PC-3 (cell line): Measurements from ENCODE around the gene SHROOM4. TPM values are rescaled to one million over a fixed set of nuclear protein-coding genes. Genes with fewer than 3 reads are reported as not detected.

Source experiments
- ATAC-seq: fragments of 200-7000 bp; cut with Tn5 transposase; 2 replicates; pipeline ENCODE4 v1.9.1; 2020; ENCODE audit warnings: mild to moderate bottlenecking, moderate library complexity
- BruUV-seq: library from RNA; stranded (reverse); fragments of 400-500 nt; replicated peaks from 2 replicates; lab custom pipeline; 2021; lab: Mats Ljungman, UMichigan
- CTCF ChIA-PET: fragments of 300-600 bp; sonication (Branson Sonifier 250); formaldehyde crosslinking; loops from one replicate; lab custom pipeline; 2022; ENCODE audit warnings: antibody characterized with exemption; lab: Charles Lee
- POLR2A ChIA-PET: fragments of 300-600 bp; sonication (Branson Sonifier 250); formaldehyde crosslinking; loops from one replicate; lab custom pipeline; 2022; ENCODE audit warnings: antibody characterized with exemption; ENCODE audit not compliant: unreplicated experiment; lab: Charles Lee
- DNase-seq: peaks from one replicate; pipeline ENCODE4 v3.0.0-alpha.2; 2015
- H2AFZ ChIP-seq: fragments of 300-600 bp; sonication (generic); 2 replicates; pipeline ENCODE4 v1.6.0; 2016; ENCODE audit warnings: antibody characterized with exemption, low read length
- H3F3A ChIP-seq: fragments of 300-600 bp; sonication (generic); one replicate; pipeline ENCODE4 v1.6.0; 2017; ENCODE audit warnings: antibody characterized with exemption, low read length, control low read depth, mild to moderate bottlenecking; ENCODE audit not compliant: unreplicated experiment
- H3K27ac ChIP-seq: fragments of 300-600 bp; sonication (generic); 2 replicates; pipeline ENCODE4 v1.5.1; 2016; ENCODE audit warnings: mild to moderate bottlenecking, low read length
- H3K27me3 ChIP-seq: fragments of 300-600 bp; sonication (generic); 2 replicates; pipeline ENCODE4 v1.6.1; 2016; ENCODE audit warnings: low read length, mixed read lengths
- H3K36me3 ChIP-seq: fragments of 300-600 bp; sonication (generic); 2 replicates; pipeline ENCODE4 v1.6.1; 2016; ENCODE audit warnings: low read depth, mixed run types, low read length, mixed read lengths
- H3K4me1 ChIP-seq: fragments of 300-600 bp; sonication (generic); 2 replicates; pipeline ENCODE4 v1.5.1; 2016; ENCODE audit warnings: low read length; ENCODE audit not compliant: insufficient read depth
- H3K4me2 ChIP-seq: fragments of 300-600 bp; sonication (generic); 2 replicates; pipeline ENCODE4 v1.6.0; 2016; ENCODE audit warnings: low read length
- H3K4me3 ChIP-seq: fragments of 300-600 bp; sonication (generic); 2 replicates; pipeline ENCODE4 v1.5.1; 2016; ENCODE audit warnings: mild to moderate bottlenecking, low read length, mixed read lengths
- H3K79me2 ChIP-seq: fragments of 300-600 bp; sonication (generic); 2 replicates; pipeline ENCODE4 v1.6.1; 2017; ENCODE audit warnings: low read length, mixed read lengths
- H3K9ac ChIP-seq: fragments of 300-600 bp; sonication (generic); 2 replicates; pipeline ENCODE4 v1.6.0; 2016; ENCODE audit warnings: mild to moderate bottlenecking, low read length
- H3K9me2 ChIP-seq: fragments of 300-600 bp; sonication (generic); replicated peaks from 2 replicates; pipeline ENCODE4 v1.6.1; 2016; ENCODE audit warnings: mixed run types, low read length, mixed read lengths
- H3K9me3 ChIP-seq: fragments of 300-600 bp; sonication (generic); 2 replicates; pipeline ENCODE4 v1.6.1; 2016; ENCODE audit warnings: low read length, mixed read lengths
- H4K20me1 ChIP-seq: fragments of 300-600 bp; sonication (generic); 2 replicates; pipeline ENCODE4 v1.6.1; 2016; ENCODE audit warnings: low read length, mixed read lengths
- CTCF ChIP-seq: fragments of 300-600 bp; sonication (generic); conservative IDR thresholded peaks from 2 replicates; pipeline ENCODE4 v1.5.1; 2017; ENCODE audit warnings: antibody characterized with exemption, low read depth, mild to moderate bottlenecking, low read length
- EZH2 ChIP-seq: fragments of 300-600 bp; sonication (generic); IDR thresholded peaks from one replicate; pipeline ENCODE4 v1.6.1; 2017; ENCODE audit warnings: antibody characterized with exemption, mild to moderate bottlenecking, low read length; ENCODE audit not compliant: unreplicated experiment
- EZH2phosphoT487 ChIP-seq: fragments of 300-600 bp; sonication (generic); IDR thresholded peaks from 2 replicates; pipeline ENCODE4 v1.6.1; 2018; ENCODE audit warnings: mild to moderate bottlenecking, antibody characterized with exemption, low read length, borderline replicate concordance
- intact Hi-C: fragments of 100-400 bp; cut with micrococcal nuclease; formaldehyde crosslinking; loops from 2 replicates; pipeline ENCODE4 v1.9.0; 2023
- total RNA-seq: library from RNA; depleted of rRNA; stranded (reverse); fragments of >200 nt; gene quantifications from 2 replicates; pipeline ENCODE4 v1.2.3, GENCODE V29; 2014

SHROOM4 gene
- total RNA-seq, 1 experiment from 2014 or later: not detected

- DNase-seq (no peak), ATAC-seq (no peak)
- intact Hi-C loops: no loop called here
- no TSS peak for BruUV-seq
- H3K27ac ChIP-seq: no peak overlapping the region
- H3K4me2 ChIP-seq: no peak overlapping the region
- POLR2A ChIA-PET: no interaction called here
- no peaks in the 10 kb centered on the region for H3K36me3 ChIP-seq
- H3K9me2 ChIP-seq: no peaks in the 10 kb centered on the region
- no peaks in the 10 kb centered on the region for H3K9me3 ChIP-seq
- TF ChIP-seq EZH2phosphoT487: no peak
- TF ChIP-seq CTCF: no peak
- TF ChIP-seq EZH2: no peak
- H3K79me2 ChIP-seq: no peaks in the 10 kb centered on the region
- H3K4me3 ChIP-seq: no peak overlapping the region
- H3K4me1 ChIP-seq: no peaks in the 10 kb centered on the region
- CTCF ChIA-PET: no interaction called here
- H3K27me3 ChIP-seq: no peaks in the 10 kb centered on the region
- H2AFZ ChIP-seq: no peak overlapping the region
- no peak overlapping the region for H3K9ac ChIP-seq
- H4K20me1 ChIP-seq: no peaks in the 10 kb centered on the region
- H3F3A ChIP-seq: no peaks in the 10 kb centered on the region
These were observed 200.1 kb downstream of the SHROOM4 start for GRCh38 chrX:50613846-50614245.

- no peak for ATAC-seq
- no peak overlapping the region for H3K4me2 ChIP-seq
- intact Hi-C loops: no loop called here
These were observed 204.2 kb downstream of the SHROOM4 start for GRCh38 chrX:50609796-50610195.

GRCh38 chrX:50606300-50606950 is 207.6 kb downstream of the SHROOM4 start:
- ATAC-seq: no peak
- ChIA-PET CTCF (no interaction called here), POLR2A (no interaction called here)
- no peak for DNase-seq
- Histone ChIP-seq H3K79me2 (no peaks in the 10 kb centered on the region), H3F3A (no peaks in the 10 kb centered on the region), H3K9me3 (no peaks in the 10 kb centered on the region), H3K4me1 (no peaks in the 10 kb centered on the region), H3K36me3 (no peaks in the 10 kb centered on the region), H3K9me2 (no peaks in the 10 kb centered on the region), H3K27ac (no peak overlapping the region), H3K9ac (no peak overlapping the region), H4K20me1 (no peaks in the 10 kb centered on the region), H3K27me3 (no peaks in the 10 kb centered on the region), H2AFZ (no peak overlapping the region), H3K4me2 (no peak overlapping the region), H3K4me3 (no peak overlapping the region)
- no peak for TF ChIP-seq CTCF
- TF ChIP-seq EZH2: no peak
- TF ChIP-seq EZH2phosphoT487: no peak
- no TSS peak for BruUV-seq
- intact Hi-C loops: no loop called here

More at GRCh38 chrX:50609796-50610195, 204.2 kb downstream of the SHROOM4 start:
- no peaks in the 10 kb centered on the region for H3K4me1 ChIP-seq
- no peaks in the 10 kb centered on the region for H3K36me3 ChIP-seq
- H3F3A ChIP-seq: no peaks in the 10 kb centered on the region
- ChIA-PET CTCF (no interaction called here), POLR2A (no interaction called here)
- H4K20me1 ChIP-seq: no peaks in the 10 kb centered on the region
- H3K9me2 ChIP-seq: no peaks in the 10 kb centered on the region
- no peak overlapping the region for H3K27ac ChIP-seq
- H3K9ac ChIP-seq: no peak overlapping the region
- no TSS peak for BruUV-seq
- no peaks in the 10 kb centered on the region for H3K27me3 ChIP-seq
- no peak overlapping the region for H3K4me3 ChIP-seq
- no peak for TF ChIP-seq EZH2
- DNase-seq: no peak
- no peak overlapping the region for H2AFZ ChIP-seq
- H3K79me2 ChIP-seq: no peaks in the 10 kb centered on the region
- no peaks in the 10 kb centered on the region for H3K9me3 ChIP-seq
